ENCODE data around the gene LIM2. TPM values are rescaled to one million over a fixed set of nuclear protein-coding genes. Genes with fewer than 3 reads are reported as not detected.

LIM2 gene
- total and polyA plus RNA-seq, 2 of the 8 experiments (the other 6 are each of a cell fraction or from before 2014, with no cell fraction given) = not detected

DNA sequence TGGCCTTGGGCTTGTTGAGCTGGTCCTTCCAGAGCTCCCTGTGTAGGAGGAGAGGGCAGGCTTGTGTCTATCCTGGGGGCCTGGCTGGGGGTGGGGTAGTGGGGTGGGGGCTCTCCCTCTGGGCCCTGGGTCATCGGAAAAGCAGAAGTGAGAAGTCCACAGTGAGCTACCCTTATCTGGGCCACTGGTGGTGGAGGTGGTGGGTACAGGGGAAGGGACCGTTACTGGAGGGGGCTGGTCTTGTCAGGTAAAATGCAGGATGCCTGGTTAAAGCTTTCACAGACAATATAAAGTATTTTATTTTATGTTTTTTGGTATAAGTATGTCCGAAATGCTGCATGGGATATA lies 30.0 kb upstream of the LIM2 start:
- FAIRE-seq = no peak

More for the DNA sequence above, 30.0 kb upstream of the LIM2 start:
- Histone ChIP-seq H3K56ac (replicated peaks; ENCODE audit: insufficient read length, low read depth, low read length) (no peak overlapping the region), H3K23ac (ENCODE audit: insufficient read length) (no peak overlapping the region), H3K14ac (ENCODE audit: insufficient read length) (no peak overlapping the region), H2BK12ac (ENCODE audit: low read depth, low read length) (no peak overlapping the region), H2BK120ac (replicated peaks; ENCODE audit: low read depth, low read length) (no peak overlapping the region), H3K27me3 (replicated peaks in 1 of 4; ENCODE audit: control insufficient read depth in 3 of 4, extremely low read depth in 1 of 4, insufficient read depth in 3 of 4, low read length in 3 of 4) (peaks cover 0 to 5% (median 2%) of the 10 kb centered on the region in 4 experiments; a peak in 3 of 7 replicates), H3K36me3 (ENCODE audit: control insufficient read depth in 2 of 4, insufficient read depth in 4 of 4, low read length in 3 of 4) (no peaks in the 10 kb centered on the region), H3K4me2 (ENCODE audit: insufficient read depth in 1 of 2, low read depth in 2 of 2, low read length in 2 of 2) (no peak overlapping the region), H4K5ac (ENCODE audit: insufficient read length, low read depth, low read length) (no peak overlapping the region), H3K4me1 (replicated peaks in 1 of 4; ENCODE audit: control insufficient read depth in 3 of 4, insufficient read depth in 4 of 4, low read length in 3 of 4) (peaks cover 0 to 11% (median 3%) of the 10 kb centered on the region in 4 experiments; a peak in 2 of 7 replicates), H3K79me1 (ENCODE audit: low read depth, low read length) (no peaks in the 10 kb centered on the region), H2BK20ac (ENCODE audit: low read length) (no peak overlapping the region), H2AK5ac (ENCODE audit: low read depth, low read length) (no peak overlapping the region), H3K9me3 (ENCODE audit: insufficient read depth in 2 of 2, low read depth in 1 of 2, low read length in 1 of 2) (no peaks in the 10 kb centered on the region), H3K27ac (ENCODE audit: low read depth, low read length) (no peak overlapping the region), H3K79me2 (ENCODE audit: control insufficient read depth in 1 of 2, insufficient read depth in 2 of 2, low read length in 2 of 2) (no peaks in the 10 kb centered on the region), H3K4ac (replicated peaks; ENCODE audit: insufficient read length, low read depth, low read length) (no peak overlapping the region), H3K23me2 (ENCODE audit: low read depth, low read length) (peaks cover 1% of the 10 kb centered on the region; the same call in 1 of the 2 replicates), H4K20me1 (replicated peaks in 1 of 2; ENCODE audit: control insufficient read depth in 1 of 2, insufficient read depth in 2 of 2, low read length in 2 of 2) (no peaks in the 10 kb centered on the region), H4K8ac (ENCODE audit: extremely low read depth, insufficient read depth, low read length) (no peak overlapping the region), H3K18ac (ENCODE audit: extremely low read depth, low read length) (no peak overlapping the region), H2BK15ac (ENCODE audit: low read length) (no peak overlapping the region), H3K4me3 (ENCODE audit: extremely low read depth in 1 of 4, insufficient read depth in 2 of 4, low read depth in 3 of 4, low read length in 4 of 4) (no peak overlapping the region), H4K91ac (replicated peaks; ENCODE audit: insufficient read length, low read length) (no peak overlapping the region), H2BK5ac (ENCODE audit: low read depth, low read length) (no peak overlapping the region), H3K9ac (replicated peaks in 1 of 4; ENCODE audit: extremely low read depth in 1 of 4, low read depth in 3 of 4, low read length in 3 of 4) (no peak overlapping the region), H2AFZ (ENCODE audit: low read length) (no peak overlapping the region)
- DNase-seq (ENCODE audit: low read depth in 1 of 2, low spot score in 2 of 2) = no peak
- 79% methylated on average over 2 of the region's 3 CpGs; no CpG with 5 or more reads in 1 of the 2 experiments for WGBS, 2 experiments (ENCODE audit: extremely low coverage in 1 of 2, insufficient coverage in 1 of 2, insufficient read length in 1 of 2, insufficient replicate concordance in 2 of 2, low coverage in 1 of 2, low lambda C conversion rate in 2 of 2, missing lambda C conversion rate in 1 of 2)
- ChIA-PET POLR2A (ENCODE audit: partially characterized antibody) (interaction anchor here (0.6 to 2.0 kb wide), 3 partner anchors 9 to 487 kb away, joined by 3 to 9 read pairs (median 4); no protein-coding TSS in a partner anchor), CTCF (ENCODE audit: partially characterized antibody) (interaction anchor here (0.6 to 6.7 kb wide), 12 partner anchors 7 to 286 kb away, joined by 3 to 58 read pairs (median 4); partner anchors contain the start of gene NKG7)
- TF ChIP-seq SRF (IDR thresholded peaks at IDR 0.05; ENCODE audit: low read depth, low read length) (no peak), CBX8 (IDR thresholded peaks at IDR 0.05; ENCODE audit: borderline replicate concordance, low read depth, low read length) (no peak), CREB1 (IDR thresholded peaks at IDR 0.05) (no peak), HDAC6 (IDR thresholded peaks at IDR 0.05; ENCODE audit: low read depth, low read length) (no peak), SIX5 (IDR thresholded peaks at IDR 0.05; ENCODE audit: low read depth, low read length) (no peak), EP300 (IDR thresholded peaks at IDR 0.05; ENCODE audit: borderline replicate concordance in 1 of 2, low read depth in 2 of 2, low read length in 2 of 2) (no peak), BCL11A (IDR thresholded peaks at IDR 0.05; ENCODE audit: low read depth in 2 of 2, low read length in 2 of 2) (no peak), JUN (IDR thresholded peaks at IDR 0.05; ENCODE audit: low read depth, low read length) (no peak), SAP30 (IDR thresholded peaks at IDR 0.05; ENCODE audit: insufficient read depth, insufficient replicate concordance, low read length) (no peak), POLR2AphosphoS5 (IDR thresholded peaks at IDR 0.05; ENCODE audit: low read depth, low read length) (no peak), FOSL1 (IDR thresholded peaks at IDR 0.05; ENCODE audit: insufficient read depth, low read depth, low read length) (no peak)
- TF ChIP-seq, protein P1, sequence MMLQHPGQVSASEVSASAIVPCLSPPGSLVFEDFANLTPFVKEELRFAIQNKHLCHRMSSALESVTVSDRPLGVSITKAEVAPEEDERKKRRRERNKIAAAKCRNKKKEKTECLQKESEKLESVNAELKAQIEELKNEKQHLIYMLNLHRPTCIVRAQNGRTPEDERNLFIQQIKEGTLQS (IDR thresholded peaks at IDR 0.05; ENCODE audit: insufficient read depth, low read depth, low read length) = no peak

Data from H1 (cell line).